H9 (cell line): ENCODE data around the gene EIF4E. TPM values are rescaled to one million over a fixed set of nuclear protein-coding genes. Genes with fewer than 3 reads are reported as not detected.
"Not testable (repeated sequence)": the region's sequence is repeated elsewhere in the genome, so short reads cannot be mapped to it uniquely, and the experiment has no call there.

Experiments used
- DNase-seq: peaks from one replicate; pipeline ENCODE4 v3.0.0-alpha.2; 2017
- H2AFZ ChIP-seq: one replicate; pipeline ENCODE4 v1.6.1; 2013; ENCODE audit warnings: mild to moderate bottlenecking, low read length, control low read depth, moderate library complexity
- H2AK5ac ChIP-seq: 2 replicates; pipeline ENCODE4 v1.6.1; 2013; ENCODE audit warnings: low read length, control low read depth, mixed read lengths; ENCODE audit not compliant: insufficient read length
- H2BK120ac ChIP-seq: one replicate; pipeline ENCODE4 v1.6.1; 2013; ENCODE audit warnings: low read depth, mild to moderate bottlenecking, low read length, control low read depth, inconsistent platforms; ENCODE audit not compliant: poor library complexity, severe bottlenecking
- H2BK12ac ChIP-seq: 2 replicates; pipeline ENCODE4 v1.6.1; 2013; ENCODE audit warnings: low read length, control low read depth, mixed read lengths, low read depth; ENCODE audit not compliant: insufficient read length
- H2BK15ac ChIP-seq: 2 replicates; pipeline ENCODE4 v1.6.1; 2013; ENCODE audit warnings: low read depth, low read length, control low read depth
- H2BK20ac ChIP-seq: one replicate; pipeline ENCODE4 v1.6.1; 2013; ENCODE audit warnings: low read depth, mild to moderate bottlenecking, low read length, control low read depth, inconsistent platforms; ENCODE audit not compliant: poor library complexity, severe bottlenecking
- H2BK5ac ChIP-seq: 2 replicates; pipeline ENCODE4 v1.6.1; 2013; ENCODE audit warnings: low read length, control low read depth, mixed read lengths; ENCODE audit not compliant: insufficient read length
- H3K14ac ChIP-seq: 2 replicates; pipeline ENCODE4 v1.6.1; 2013; ENCODE audit warnings: low read length, control low read depth; ENCODE audit not compliant: insufficient read depth
- H3K18ac ChIP-seq: 2 replicates; pipeline ENCODE4 v1.6.1; 2013; ENCODE audit warnings: low read depth, mild to moderate bottlenecking, mixed read lengths, low read length, control low read depth; ENCODE audit not compliant: insufficient read length
- H3K23ac ChIP-seq: 2 replicates; pipeline ENCODE4 v1.6.1; 2013; ENCODE audit warnings: low read length, control low read depth, mixed read lengths, low read depth; ENCODE audit not compliant: insufficient read length
- H3K23me2 ChIP-seq: 2 replicates; pipeline ENCODE4 v1.6.1; 2013; ENCODE audit warnings: low read depth, mild to moderate bottlenecking, mixed read lengths, low read length, control low read depth; ENCODE audit not compliant: insufficient read length, poor library complexity, severe bottlenecking
- H3K27ac ChIP-seq: 2 replicates; pipeline ENCODE4 v1.5.1; 2013; ENCODE audit warnings: low read length, control low read depth, mixed read lengths, low read depth; ENCODE audit not compliant: insufficient read length
- H3K27me3 ChIP-seq: 2 replicates; pipeline ENCODE4 v1.6.1; 2013; ENCODE audit warnings: low read length, control low read depth, inconsistent platforms; ENCODE audit not compliant: insufficient read depth
- H3K4ac ChIP-seq: 2 replicates; pipeline ENCODE4 v1.6.1; 2013; ENCODE audit warnings: low read depth, mild to moderate bottlenecking, control low read depth, inconsistent platforms, low read length, moderate library complexity
- H3K4me1 ChIP-seq: 2 replicates; pipeline ENCODE4 v1.6.1; 2013; ENCODE audit warnings: low read length, control low read depth, inconsistent platforms; ENCODE audit not compliant: insufficient read depth
- H3K4me2 ChIP-seq: 2 replicates; pipeline ENCODE4 v1.6.1; 2013; ENCODE audit warnings: low read length, control low read depth, mixed read lengths; ENCODE audit not compliant: insufficient read length, insufficient read depth
- H3K56ac ChIP-seq: 2 replicates; pipeline ENCODE4 v1.6.1; 2013; ENCODE audit warnings: low read depth, mild to moderate bottlenecking, mixed read lengths, low read length, control low read depth; ENCODE audit not compliant: insufficient read length
- H3K79me1 ChIP-seq: 2 replicates; pipeline ENCODE4 v1.6.1; 2013; ENCODE audit warnings: low read depth, mild to moderate bottlenecking, moderate library complexity, low read length, control low read depth, inconsistent platforms; ENCODE audit not compliant: insufficient read depth, poor library complexity, severe bottlenecking
- H3K79me2 ChIP-seq: 2 replicates; pipeline ENCODE4 v1.6.1; 2013; ENCODE audit warnings: low read length, control low read depth, inconsistent platforms; ENCODE audit not compliant: insufficient read depth
- H3K9ac ChIP-seq: 2 replicates; pipeline ENCODE4 v1.6.1; 2013; ENCODE audit warnings: low read length, control low read depth, mixed read lengths; ENCODE audit not compliant: insufficient read length; ENCODE audit errors: extremely low read depth
- H3K9me3 ChIP-seq: one replicate; pipeline ENCODE4 v1.6.1; 2013; ENCODE audit warnings: low read depth, low read length, inconsistent platforms; ENCODE audit not compliant: control insufficient read depth
- H3T11ph ChIP-seq: one replicate; pipeline ENCODE4 v1.6.1; 2013; ENCODE audit warnings: mild to moderate bottlenecking, low read length, control low read depth, inconsistent platforms
- H4K20me1 ChIP-seq: one replicate; pipeline ENCODE4 v1.6.1; 2013; ENCODE audit not compliant: control insufficient read depth, insufficient read length, insufficient read depth
- H4K5ac ChIP-seq: 2 replicates; pipeline ENCODE4 v1.6.1; 2013; ENCODE audit warnings: low read depth, mild to moderate bottlenecking, mixed read lengths, low read length, control low read depth; ENCODE audit not compliant: insufficient read length
- H4K8ac ChIP-seq: replicated peaks from 2 replicates; pipeline ENCODE4 v1.6.1; 2013; ENCODE audit warnings: low read length, control low read depth, mixed read lengths, low read depth; ENCODE audit not compliant: insufficient read length
- H4K91ac ChIP-seq: 2 replicates; pipeline ENCODE4 v1.6.1; 2013; ENCODE audit warnings: low read depth, mild to moderate bottlenecking, moderate library complexity, mixed read lengths, low read length, control low read depth; ENCODE audit not compliant: insufficient read length
- H3K27ac Mint-ChIP-seq, 3 experiments: 2 replicates in 2 of 3; 3 replicates in 1 of 3; pipeline ENCODE4 v1.8.0; 2020 to 2021; ENCODE audit warnings: mixed read lengths in 3 of 3, mild to moderate bottlenecking in 1 of 3, moderate library complexity in 1 of 3
- H3K27me3 Mint-ChIP-seq: 2 replicates; pipeline ENCODE4 v1.8.0; 2021; ENCODE audit warnings: low read depth, mild to moderate bottlenecking, moderate library complexity, mixed read lengths
- H3K36me3 Mint-ChIP-seq, 3 experiments: 2 replicates in 2 of 3; 3 replicates in 1 of 3; pipeline ENCODE4 v1.8.0; 2020 to 2021; ENCODE audit warnings: low read depth in 3 of 3, mixed read lengths in 3 of 3; ENCODE audit not compliant: insufficient read depth in 1 of 3
- H3K4me1 Mint-ChIP-seq, 2 experiments: 2 replicates each; pipeline ENCODE4 v1.8.0; 2020; ENCODE audit warnings: mixed read lengths in 2 of 2
- H3K4me3 Mint-ChIP-seq, 2 experiments: 2 replicates in 1 of 2; 3 replicates in 1 of 2; pipeline ENCODE4 v1.8.0; 2020 to 2021; ENCODE audit warnings: mild to moderate bottlenecking in 2 of 2, mixed read lengths in 2 of 2, moderate library complexity in 1 of 2
- H3K9me3 Mint-ChIP-seq, 2 experiments: 2 replicates in 1 of 2; 3 replicates in 1 of 2; pipeline ENCODE4 v1.8.0; 2020; ENCODE audit warnings: mild to moderate bottlenecking in 2 of 2, mixed read lengths in 2 of 2, moderate library complexity in 1 of 2
- WGBS: extraction: QIAGEN DNeasy Blood & Tissue Kit; methylation state at CpG from one replicate; pipeline ENCODE4 v1.1.7; 2013; ENCODE audit warnings: missing lambda C conversion rate, low lambda C conversion rate, mixed read lengths; ENCODE audit not compliant: insufficient read length; ENCODE audit errors: extremely low coverage; 5-methylcytosine and 5-hydroxymethylcytosine counted together
- total RNA-seq: library from RNA; stranded (reverse); gene quantifications from 2 replicates; pipeline ENCODE4 v1.2.1, GENCODE V29; 2021
- TF ChIP-seq, protein P1 (sequence below): fragments of 200-600 bp; sonication (generic); conservative IDR thresholded peaks from 3 replicates; pipeline ENCODE4 v1.8.0; 2021; ENCODE audit warnings: antibody characterized with exemption, mild to moderate bottlenecking

EIF4E gene
- total RNA-seq, 1 experiment from 2014 or later, result 163 TPM

GRCh38 chr4:98845960-98846359 lies 83.0 kb downstream of the EIF4E start:
- H3K9ac ChIP-seq, result no peak overlapping the region
- H2BK5ac ChIP-seq, result no peak overlapping the region
- no peak overlapping the region for H4K5ac ChIP-seq
- H3K27ac ChIP-seq, result no peak overlapping the region
- H2AK5ac ChIP-seq, result no peak overlapping the region
- TF ChIP-seq, protein P1, sequence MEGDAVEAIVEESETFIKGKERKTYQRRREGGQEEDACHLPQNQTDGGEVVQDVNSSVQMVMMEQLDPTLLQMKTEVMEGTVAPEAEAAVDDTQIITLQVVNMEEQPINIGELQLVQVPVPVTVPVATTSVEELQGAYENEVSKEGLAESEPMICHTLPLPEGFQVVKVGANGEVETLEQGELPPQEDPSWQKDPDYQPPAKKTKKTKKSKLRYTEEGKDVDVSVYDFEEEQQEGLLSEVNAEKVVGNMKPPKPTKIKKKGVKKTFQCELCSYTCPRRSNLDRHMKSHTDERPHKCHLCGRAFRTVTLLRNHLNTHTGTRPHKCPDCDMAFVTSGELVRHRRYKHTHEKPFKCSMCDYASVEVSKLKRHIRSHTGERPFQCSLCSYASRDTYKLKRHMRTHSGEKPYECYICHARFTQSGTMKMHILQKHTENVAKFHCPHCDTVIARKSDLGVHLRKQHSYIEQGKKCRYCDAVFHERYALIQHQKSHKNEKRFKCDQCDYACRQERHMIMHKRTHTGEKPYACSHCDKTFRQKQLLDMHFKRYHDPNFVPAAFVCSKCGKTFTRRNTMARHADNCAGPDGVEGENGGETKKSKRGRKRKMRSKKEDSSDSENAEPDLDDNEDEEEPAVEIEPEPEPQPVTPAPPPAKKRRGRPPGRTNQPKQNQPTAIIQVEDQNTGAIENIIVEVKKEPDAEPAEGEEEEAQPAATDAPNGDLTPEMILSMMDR, result no peak
- Mint-ChIP-seq H3K27me3 (no peaks in the 10 kb centered on the region), H3K27ac (no peak overlapping the region), H3K9me3 (peaks cover 43 to 53% of the 10 kb centered on the region in 2 experiments), H3K4me3 (no peak overlapping the region), H3K36me3 (peaks cover 7 to 43% (median 23%) of the 10 kb centered on the region in 3 experiments), H3K4me1 (peaks cover under 1% of the 10 kb centered on the region in 2 experiments)
- H3K27me3 ChIP-seq, result no peaks in the 10 kb centered on the region
- no peaks in the 10 kb centered on the region for H4K20me1 ChIP-seq
- H3K4me1 ChIP-seq, result no peaks in the 10 kb centered on the region
- DNase-seq, result no peak
- H3K79me1 ChIP-seq, result no peaks in the 10 kb centered on the region
- no peak overlapping the region for H3K14ac ChIP-seq
- H2BK120ac ChIP-seq, result no peak overlapping the region
- no peaks in the 10 kb centered on the region for H3K79me2 ChIP-seq
- no peak overlapping the region for H3K23ac ChIP-seq
- H3K4me2 ChIP-seq, result no peak overlapping the region
- no peaks in the 10 kb centered on the region for H3K23me2 ChIP-seq
- no peaks in the 10 kb centered on the region for H3K9me3 ChIP-seq
- no peak overlapping the region for H3K18ac ChIP-seq
- H4K8ac ChIP-seq, result no peak overlapping the region
- no peak overlapping the region for H3K4ac ChIP-seq
- H2AFZ ChIP-seq, result no peak overlapping the region
- H3K56ac ChIP-seq, result no peak overlapping the region
- no peak overlapping the region for H2BK12ac ChIP-seq
- no peak overlapping the region for H2BK15ac ChIP-seq
- no peak overlapping the region for H4K91ac ChIP-seq
- H2BK20ac ChIP-seq, result no peak overlapping the region
- H3T11ph ChIP-seq, result no peak overlapping the region

DNA sequence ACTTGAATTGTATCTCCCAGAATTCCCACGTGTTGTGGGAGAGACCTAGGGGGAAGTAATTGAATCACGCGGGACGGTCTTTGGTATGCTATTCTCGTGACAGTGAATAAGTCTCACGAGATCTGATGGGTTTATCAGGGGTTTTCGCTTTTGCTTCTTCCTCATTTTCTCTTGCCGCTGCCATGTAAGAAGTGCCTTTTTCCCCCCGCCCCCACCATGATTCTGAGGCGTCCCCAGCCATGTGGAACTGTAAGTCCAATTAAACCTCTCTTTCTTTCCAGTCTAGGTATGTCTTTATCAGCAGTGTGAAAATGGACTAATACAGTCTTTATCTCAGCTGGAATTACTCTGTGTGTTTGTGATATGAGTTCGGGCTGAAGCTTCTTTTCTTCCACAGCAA lies 86.0 kb downstream of the EIF4E start:
- not testable (repeated sequence) for H3K4ac ChIP-seq
- H3K9me3 Mint-ChIP-seq, result peaks cover 40 to 47% of the 10 kb centered on the region in 2 experiments

More for the DNA sequence above, 86.0 kb downstream of the EIF4E start:
- not testable (repeated sequence) for H4K8ac ChIP-seq, H3K18ac ChIP-seq, H4K20me1 ChIP-seq, H3K27ac ChIP-seq, H4K5ac ChIP-seq, H3K56ac ChIP-seq, H2BK20ac ChIP-seq, H3K4me1 Mint-ChIP-seq, H2AFZ ChIP-seq, H3K27me3 ChIP-seq, H2BK15ac ChIP-seq, H3K23ac ChIP-seq, H3K4me3 Mint-ChIP-seq, H3K27ac Mint-ChIP-seq, H3K79me2 ChIP-seq, H3K27me3 Mint-ChIP-seq, H2BK5ac ChIP-seq, H2BK12ac ChIP-seq, H4K91ac ChIP-seq, H3K79me1 ChIP-seq, H3K9ac ChIP-seq, H2BK120ac ChIP-seq, H3K4me1 ChIP-seq, H3K9me3 ChIP-seq, H2AK5ac ChIP-seq, H3K4me2 ChIP-seq, DNase-seq, H3K23me2 ChIP-seq, H3K14ac ChIP-seq, H3T11ph ChIP-seq
- H3K36me3 Mint-ChIP-seq, result peaks cover 7 to 43% (median 23%) of the 10 kb centered on the region in 3 experiments; a peak in 6 of 7 replicates
- WGBS, result no CpG with 5 or more reads among the region's 11 CpGs
